ENCODE data around the gene TBL1XR1.
"Not testable (repeated sequence)": the region's sequence is repeated elsewhere in the genome, so short reads cannot be mapped to it uniquely, and the experiment has no call there.

The TBL1XR1 gene

GRCh38 chr3:177188325-177188724, 9.0 kb downstream of the TBL1XR1 start:
- not testable (repeated sequence) for H3K27ac ChIP-seq (ENCODE audit: low read length, poor library complexity, severe bottlenecking); DNase-seq; H3K23ac ChIP-seq (ENCODE audit: low read length in 2 of 2); H3K4me3 ChIP-seq (ENCODE audit: insufficient read depth in 1 of 2, low read depth in 1 of 2, low read length in 2 of 2); H3K36me3 ChIP-seq (ENCODE audit: control insufficient read depth in 1 of 2, insufficient read depth in 2 of 2, low read depth in 1 of 2, low read length in 2 of 2); H4K91ac ChIP-seq (ENCODE audit: low read length); H4K8ac ChIP-seq (ENCODE audit: low read length); H3K9me3 ChIP-seq (ENCODE audit: control insufficient read depth, low read length); H3K4me1 ChIP-seq (ENCODE audit: control insufficient read depth, insufficient read depth, low read depth, low read length); H2BK120ac ChIP-seq (ENCODE audit: low read depth, low read length); H3K4ac ChIP-seq (ENCODE audit: low read depth in 1 of 2, low read length in 2 of 2); H3K18ac ChIP-seq (ENCODE audit: low read depth in 1 of 2, low read length in 2 of 2); H2AFZ ChIP-seq (ENCODE audit: low read depth, low read length); H3K9ac ChIP-seq (ENCODE audit: low read length); H3K79me1 ChIP-seq (replicated peaks; ENCODE audit: low read length, poor library complexity, severe bottlenecking); H3K27me3 ChIP-seq (ENCODE audit: control insufficient read depth in 1 of 2, insufficient read depth in 1 of 2, low read length in 2 of 2); H2AK5ac ChIP-seq (ENCODE audit: low read length, severe bottlenecking); H2BK12ac ChIP-seq (ENCODE audit: low read length in 2 of 2); H2BK5ac ChIP-seq (ENCODE audit: low read depth, low read length, poor library complexity, severe bottlenecking); H2BK15ac ChIP-seq (ENCODE audit: low read depth, poor library complexity, severe bottlenecking); H3K14ac ChIP-seq (ENCODE audit: low read length in 2 of 2); H3K4me2 ChIP-seq (ENCODE audit: low read length, poor library complexity, severe bottlenecking)
- WGBS, result 97% methylated on average over 3 of the region's 4 CpGs

GRCh38 chr3:177186306-177186705, 11.0 kb downstream of the TBL1XR1 start:
- Histone ChIP-seq H3K4me1 (ENCODE audit: control insufficient read depth, insufficient read depth, low read depth, low read length) (peaks cover 6% of the 10 kb centered on the region), H3K4me2 (ENCODE audit: low read length, poor library complexity, severe bottlenecking) (no peak overlapping the region), H3K9me3 (ENCODE audit: control insufficient read depth, low read length) (no peaks in the 10 kb centered on the region), H3K18ac (ENCODE audit: low read depth in 1 of 2, low read length in 2 of 2) (no peak overlapping the region), H4K91ac (ENCODE audit: low read length) (no peak overlapping the region), H3K14ac (ENCODE audit: low read length in 2 of 2) (no peak overlapping the region), H3K4me3 (ENCODE audit: insufficient read depth in 1 of 2, low read depth in 1 of 2, low read length in 2 of 2) (no peak overlapping the region), H2BK5ac (ENCODE audit: low read depth, low read length, poor library complexity, severe bottlenecking) (no peak overlapping the region), H4K8ac (ENCODE audit: low read length) (no peak overlapping the region), H3K36me3 (ENCODE audit: control insufficient read depth in 1 of 2, insufficient read depth in 2 of 2, low read depth in 1 of 2, low read length in 2 of 2) (no peaks in the 10 kb centered on the region), H3K9ac (ENCODE audit: low read length) (no peak overlapping the region), H2BK120ac (ENCODE audit: low read depth, low read length) (no peak overlapping the region), H3K27me3 (ENCODE audit: control insufficient read depth in 1 of 2, insufficient read depth in 1 of 2, low read length in 2 of 2) (no peaks in the 10 kb centered on the region), H2BK12ac (ENCODE audit: low read length in 2 of 2) (no peak overlapping the region), H2AK5ac (ENCODE audit: low read length, severe bottlenecking) (no peak overlapping the region), H3K4ac (ENCODE audit: low read depth in 1 of 2, low read length in 2 of 2) (no peak overlapping the region), H3K79me1 (replicated peaks; ENCODE audit: low read length, poor library complexity, severe bottlenecking) (no peaks in the 10 kb centered on the region), H2AFZ (ENCODE audit: low read depth, low read length) (no peak overlapping the region), H3K27ac (ENCODE audit: low read length, poor library complexity, severe bottlenecking) (no peak overlapping the region), H2BK15ac (ENCODE audit: low read depth, poor library complexity, severe bottlenecking) (no peak overlapping the region), H3K23ac (ENCODE audit: low read length in 2 of 2) (no peak overlapping the region)
- no peak for DNase-seq
- WGBS, result no CpG with 5 or more reads among the region's 1 CpG

DNA sequence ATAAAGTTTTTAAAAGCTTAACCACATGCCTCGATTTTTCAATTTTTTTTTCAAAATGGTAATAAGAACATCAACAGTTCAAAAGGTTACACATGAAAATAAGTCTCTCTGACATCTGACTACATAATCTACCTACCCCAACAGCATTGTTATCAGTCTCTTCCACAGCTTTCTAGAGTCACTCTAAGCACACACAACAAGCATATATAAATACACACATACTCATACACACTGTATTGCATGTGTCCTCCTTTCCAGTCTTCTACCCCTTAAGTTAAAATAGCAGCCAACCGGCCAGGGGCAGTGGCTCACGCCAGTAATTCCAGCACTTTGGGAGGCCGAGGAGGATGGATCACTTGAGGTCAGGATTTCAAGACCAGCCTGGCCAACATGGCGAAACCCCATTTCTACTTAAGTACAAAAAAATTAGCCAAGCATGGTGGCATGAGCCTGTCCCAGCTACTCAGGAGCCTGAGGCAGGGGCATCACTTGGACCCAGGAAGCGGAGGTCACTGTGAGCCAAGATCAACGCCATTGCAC, 12.2 kb downstream of the TBL1XR1 start:
- Histone ChIP-seq H4K8ac (ENCODE audit: low read length) (no peak overlapping the region), H3K4ac (ENCODE audit: low read depth in 1 of 2, low read length in 2 of 2) (no peak overlapping the region), H3K9ac (ENCODE audit: low read length) (peak overlapping the region; percentile 14), H3K36me3 (ENCODE audit: control insufficient read depth in 1 of 2, insufficient read depth in 2 of 2, low read depth in 1 of 2, low read length in 2 of 2) (no peaks in the 10 kb centered on the region), H2BK120ac (ENCODE audit: low read depth, low read length) (no peak overlapping the region), H3K14ac (ENCODE audit: low read length in 2 of 2) (no peak overlapping the region), H2BK12ac (ENCODE audit: low read length in 2 of 2) (no peak overlapping the region), H4K91ac (ENCODE audit: low read length) (no peak overlapping the region), H3K4me1 (ENCODE audit: control insufficient read depth, insufficient read depth, low read depth, low read length) (peaks cover 6% of the 10 kb centered on the region), H3K27me3 (ENCODE audit: control insufficient read depth in 1 of 2, insufficient read depth in 1 of 2, low read length in 2 of 2) (no peaks in the 10 kb centered on the region), H2BK5ac (ENCODE audit: low read depth, low read length, poor library complexity, severe bottlenecking) (no peak overlapping the region), H3K79me1 (replicated peaks; ENCODE audit: low read length, poor library complexity, severe bottlenecking) (no peaks in the 10 kb centered on the region), H3K9me3 (ENCODE audit: control insufficient read depth, low read length) (no peaks in the 10 kb centered on the region), H2BK15ac (ENCODE audit: low read depth, poor library complexity, severe bottlenecking) (no peak overlapping the region), H3K27ac (ENCODE audit: low read length, poor library complexity, severe bottlenecking) (no peak overlapping the region), H3K18ac (ENCODE audit: low read depth in 1 of 2, low read length in 2 of 2) (no peak overlapping the region), H2AK5ac (ENCODE audit: low read length, severe bottlenecking) (no peak overlapping the region), H3K23ac (ENCODE audit: low read length in 2 of 2) (no peak overlapping the region), H3K4me2 (ENCODE audit: low read length, poor library complexity, severe bottlenecking) (no peak overlapping the region), H2AFZ (ENCODE audit: low read depth, low read length) (no peak overlapping the region), H3K4me3 (ENCODE audit: insufficient read depth in 1 of 2, low read depth in 1 of 2, low read length in 2 of 2) (no peak overlapping the region)
- 93% methylated on average over 7 of the region's 7 CpGs for WGBS
- DNase-seq, result no peak

DNA sequence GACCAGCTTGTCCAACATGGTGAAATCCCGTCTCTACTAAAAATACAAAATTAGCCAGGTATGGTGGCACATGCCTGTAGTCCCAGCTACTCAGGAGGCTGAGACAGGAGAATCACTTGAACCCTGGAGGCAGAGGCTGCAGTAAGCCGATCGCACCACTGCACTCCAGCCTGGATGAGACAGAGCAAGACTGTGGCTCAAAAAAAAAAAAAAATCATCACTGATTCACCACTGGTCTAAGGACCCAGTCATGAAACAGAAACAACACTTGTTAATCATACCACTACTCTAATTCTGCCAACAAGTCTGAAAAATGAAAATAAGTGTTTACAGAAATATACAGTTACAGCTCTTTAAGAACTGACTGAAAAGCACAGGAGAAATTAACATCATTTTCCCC, 12.7 kb downstream of the TBL1XR1 start:
- not testable (repeated sequence) for H3K4ac ChIP-seq (ENCODE audit: low read depth in 1 of 2, low read length in 2 of 2); H2AFZ ChIP-seq (ENCODE audit: low read depth, low read length); H4K8ac ChIP-seq (ENCODE audit: low read length); H3K4me2 ChIP-seq (ENCODE audit: low read length, poor library complexity, severe bottlenecking); H3K23ac ChIP-seq (ENCODE audit: low read length in 2 of 2); H3K4me3 ChIP-seq (ENCODE audit: insufficient read depth in 1 of 2, low read depth in 1 of 2, low read length in 2 of 2); H3K9me3 ChIP-seq (ENCODE audit: control insufficient read depth, low read length); H3K4me1 ChIP-seq (ENCODE audit: control insufficient read depth, insufficient read depth, low read depth, low read length); H3K79me1 ChIP-seq (replicated peaks; ENCODE audit: low read length, poor library complexity, severe bottlenecking); H2BK5ac ChIP-seq (ENCODE audit: low read depth, low read length, poor library complexity, severe bottlenecking); H3K27me3 ChIP-seq (ENCODE audit: control insufficient read depth in 1 of 2, insufficient read depth in 1 of 2, low read length in 2 of 2); H2BK15ac ChIP-seq (ENCODE audit: low read depth, poor library complexity, severe bottlenecking); DNase-seq; H3K18ac ChIP-seq (ENCODE audit: low read depth in 1 of 2, low read length in 2 of 2); H3K36me3 ChIP-seq (ENCODE audit: control insufficient read depth in 1 of 2, insufficient read depth in 2 of 2, low read depth in 1 of 2, low read length in 2 of 2); H2AK5ac ChIP-seq (ENCODE audit: low read length, severe bottlenecking); H3K14ac ChIP-seq (ENCODE audit: low read length in 2 of 2); H2BK12ac ChIP-seq (ENCODE audit: low read length in 2 of 2); H2BK120ac ChIP-seq (ENCODE audit: low read depth, low read length); H4K91ac ChIP-seq (ENCODE audit: low read length); H3K27ac ChIP-seq (ENCODE audit: low read length, poor library complexity, severe bottlenecking)
- H3K9ac ChIP-seq (ENCODE audit: low read length), result peak overlapping the region; percentile 14
- 95% methylated on average over 3 of the region's 3 CpGs for WGBS
